Glomerular endothelial cell (primary cell): ENCODE measurements around the gene SLC22A13. TPM values are rescaled to one million over a fixed set of nuclear protein-coding genes. Genes with fewer than 3 reads are reported as not detected.
"Not testable (repeated sequence)": the region's sequence is repeated elsewhere in the genome, so short reads cannot be mapped to it uniquely, and the experiment has no call there.

Source experiments
- DNase-seq: peaks from one replicate; pipeline ENCODE4 v3.0.0-alpha.2; 2011; ENCODE audit warnings: low read depth, low spot score; ENCODE audit errors: extremely low read depth
- total RNA-seq: library from RNA; depleted of rRNA; stranded (reverse); fragments of >200 nt; gene quantifications from 2 replicates; pipeline ENCODE4 v1.2.3, GENCODE V29; 2015

Gene SLC22A13
- total RNA-seq, 1 donor from 2014 or later = not detected

DNA sequence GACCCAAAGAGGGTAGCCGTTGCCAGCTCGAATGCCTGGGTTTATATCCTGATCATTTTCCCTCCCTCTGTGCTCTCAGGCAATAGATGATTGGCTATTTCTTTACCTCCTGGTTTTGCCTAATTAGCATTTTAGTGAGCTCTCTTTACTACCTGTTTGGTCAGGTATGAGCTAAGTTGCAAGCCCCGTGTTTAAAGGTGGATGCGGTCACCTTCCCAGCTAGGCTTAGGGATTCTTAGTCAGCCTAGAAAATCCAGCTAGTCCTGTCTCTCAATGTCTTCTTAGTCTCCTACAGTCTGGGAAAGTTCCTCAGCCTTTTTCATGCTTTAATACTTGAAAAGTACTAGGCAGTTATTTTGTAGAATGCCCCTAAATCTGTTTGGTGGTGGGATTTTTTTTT lies 31.4 kb downstream of the SLC22A13 start:
- not testable (repeated sequence) for DNase-seq

DNA sequence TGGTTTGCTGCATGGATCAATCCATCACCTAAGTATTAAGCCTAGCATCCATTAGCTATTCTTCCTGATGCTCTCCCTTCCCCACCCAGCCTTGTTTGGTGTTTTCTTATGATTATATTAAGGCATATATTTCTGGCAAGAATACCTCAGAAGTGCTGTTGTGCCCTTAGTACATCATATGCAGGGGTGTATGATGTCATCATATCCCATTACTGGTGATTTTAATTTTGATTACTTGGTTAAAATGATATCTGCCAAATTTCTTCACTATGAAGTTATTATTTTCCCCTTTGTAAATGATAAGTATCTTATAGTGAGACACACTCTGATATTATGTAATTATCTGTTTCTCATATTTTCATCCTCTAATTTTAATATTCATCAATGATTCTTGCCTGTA lies 31.9 kb downstream of the SLC22A13 start:
- DNase-seq = no peak

DNA sequence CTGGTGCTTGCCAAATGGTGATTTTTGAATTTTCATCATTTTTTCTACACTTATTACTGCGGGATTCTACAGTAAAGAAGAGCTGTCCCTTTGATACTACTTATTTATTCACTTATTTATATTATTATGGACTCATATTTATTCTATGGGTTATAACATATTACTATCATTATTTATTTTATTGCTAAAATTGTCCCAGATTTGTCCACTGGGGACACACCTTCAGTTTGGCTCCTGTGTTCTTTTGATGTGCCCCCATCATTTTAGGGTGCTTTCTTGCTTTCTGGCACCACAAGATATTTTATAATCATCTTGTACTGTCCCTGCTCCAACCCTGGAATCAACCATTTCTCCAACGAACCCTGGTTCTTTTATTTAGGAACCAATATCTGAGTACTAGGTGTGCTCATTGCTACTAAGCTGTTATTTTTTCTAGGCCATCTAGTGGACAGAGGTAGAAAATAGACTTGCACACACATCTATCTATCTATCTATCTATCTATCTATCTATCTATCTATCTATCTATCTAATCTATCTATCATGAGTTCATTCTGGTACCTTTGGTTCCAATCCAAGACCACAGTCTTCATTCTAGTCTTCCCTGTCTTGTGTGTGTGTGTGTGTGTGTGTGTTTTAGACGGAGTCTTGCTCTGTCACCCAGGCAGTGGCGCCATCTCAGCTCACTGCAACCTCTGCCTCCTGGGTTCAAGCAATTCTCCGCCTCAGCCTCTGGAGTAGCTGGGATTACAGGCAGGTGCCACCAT lies 32.5 kb downstream of the SLC22A13 start:
- peak; percentile 3 for DNase-seq

GRCh38 chr3:38306941-38307340 lies 41.3 kb downstream of the SLC22A13 start:
- DNase-seq = no peak

DNA sequence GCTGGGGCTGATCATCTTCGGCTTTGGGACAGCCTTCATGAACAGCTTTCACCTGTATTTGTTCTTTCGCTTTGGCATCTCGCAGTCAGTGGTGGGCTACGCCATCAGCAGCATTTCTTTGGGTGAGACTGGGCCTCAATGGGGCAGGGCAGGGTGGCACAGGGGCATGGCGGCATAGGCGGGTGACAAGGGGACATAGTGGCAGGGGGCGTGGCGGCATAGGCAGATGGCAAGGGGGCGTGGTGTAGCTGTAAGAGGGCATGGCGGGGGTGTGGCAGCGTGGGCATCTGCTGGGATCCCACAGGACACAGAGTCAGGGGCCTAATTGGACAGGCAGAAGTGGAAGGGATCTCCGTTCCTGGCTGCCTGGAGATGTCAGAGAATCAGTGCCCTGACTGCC lies 42.0 kb downstream of the SLC22A13 start:
- no peak for DNase-seq

DNA sequence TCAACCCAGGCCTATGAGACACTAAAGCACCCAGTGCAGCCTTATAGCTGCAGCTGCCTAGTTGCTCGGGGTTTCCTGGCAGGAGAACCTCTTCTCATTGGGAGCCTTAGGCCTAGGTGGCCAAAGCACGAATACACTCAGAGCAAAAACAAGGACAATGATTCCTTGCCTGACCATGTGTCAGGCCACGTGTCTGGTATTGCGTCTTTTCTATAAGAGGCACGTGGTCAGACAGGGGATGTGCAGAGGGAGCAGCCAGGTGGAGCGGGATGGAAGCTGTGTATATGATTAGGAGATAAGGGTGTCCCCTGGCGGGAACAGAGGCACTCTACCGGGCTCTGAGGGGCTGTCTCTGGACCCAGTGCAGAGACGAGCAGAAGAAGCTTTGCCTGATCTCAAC lies 42.8 kb downstream of the SLC22A13 start:
- no peak for DNase-seq

DNA sequence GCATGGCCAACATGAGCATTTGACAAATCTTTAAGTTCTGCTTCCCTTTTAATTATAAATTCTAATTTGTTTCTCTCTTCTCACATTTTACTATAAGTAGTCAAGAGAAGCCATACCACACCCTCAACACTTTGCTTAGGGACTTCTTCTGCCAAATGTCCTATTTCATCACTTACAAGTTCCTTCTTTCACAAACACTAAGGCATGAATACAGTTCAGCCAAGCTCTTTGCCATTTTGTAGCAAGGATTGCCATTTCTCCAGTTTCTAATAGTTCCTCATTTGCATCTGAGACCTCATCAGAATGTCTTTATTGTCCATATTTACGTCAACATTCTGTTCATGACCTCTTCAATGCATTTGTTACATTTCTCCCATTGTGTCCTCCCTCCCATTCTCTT lies 45.9 kb downstream of the SLC22A13 start:
- no peak for DNase-seq

- DNase-seq = no peak
Observed at GRCh38 chr3:38311941-38312340, 46.3 kb downstream of the SLC22A13 start.

- DNase-seq = no peak
Observed at GRCh38 chr3:38312356-38312755, 46.7 kb downstream of the SLC22A13 start.

- DNase-seq = no peak
Observed at GRCh38 chr3:38313263-38313662, 47.7 kb downstream of the SLC22A13 start.

DNA sequence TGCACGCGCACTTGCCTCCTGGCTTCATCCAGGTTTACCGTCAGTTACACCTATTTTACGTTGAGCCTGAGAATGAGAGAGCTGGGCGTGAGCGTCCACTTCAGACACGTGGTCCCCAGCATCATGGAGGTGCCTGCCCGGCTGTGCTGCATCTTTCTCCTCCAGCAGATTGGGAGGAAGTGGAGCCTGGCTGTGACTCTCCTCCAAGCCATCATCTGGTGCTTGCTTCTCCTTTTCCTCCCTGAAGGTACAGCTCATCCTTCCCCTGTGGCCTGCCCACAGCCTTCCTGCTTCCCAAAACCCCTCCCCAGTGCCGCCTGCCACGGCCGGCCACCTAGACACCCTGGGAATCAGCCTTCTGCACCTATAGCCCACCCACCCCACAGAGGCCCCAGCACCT lies 48.1 kb downstream of the SLC22A13 start:
- DNase-seq = no peak

GRCh38 chr3:38314112-38314763 lies 48.6 kb downstream of the SLC22A13 start:
- no peak for DNase-seq

GRCh38 chr3:38314764-38315487 lies 49.3 kb downstream of the SLC22A13 start:
- no peak for DNase-seq

GRCh38 chr3:38315488-38316230 lies 50.0 kb downstream of the SLC22A13 start:
- no peak for DNase-seq

- no peak for DNase-seq
Observed at GRCh38 chr3:38316356-38317191, 51.0 kb downstream of the SLC22A13 start.

DNA sequence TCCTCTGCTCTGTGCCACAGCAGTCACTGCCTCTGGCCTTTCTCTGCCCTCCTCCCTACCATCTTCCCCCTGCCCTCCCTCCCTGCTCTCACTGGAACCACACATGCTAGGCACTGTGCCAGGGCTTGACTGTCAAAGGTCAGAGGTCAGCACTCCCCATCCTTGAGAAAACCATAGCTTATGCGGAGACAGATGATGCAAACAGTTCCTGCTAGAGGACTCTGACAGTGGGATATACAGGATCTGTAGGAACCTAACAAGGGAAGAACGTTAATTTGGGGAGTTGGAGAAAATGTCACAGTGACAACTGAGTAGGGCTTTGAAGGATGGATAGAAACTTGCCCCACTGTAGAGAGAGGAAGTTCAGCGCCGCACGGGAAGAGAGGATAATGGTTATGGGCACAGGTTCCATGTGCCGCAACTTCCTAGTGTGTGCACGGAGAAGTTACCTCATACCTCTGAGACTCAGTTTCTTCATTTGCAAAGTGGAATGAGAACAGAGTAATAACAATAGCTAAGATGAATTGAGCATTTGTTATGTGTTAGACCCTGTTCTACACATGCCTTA lies 51.7 kb downstream of the SLC22A13 start:
- DNase-seq = no peak

DNA sequence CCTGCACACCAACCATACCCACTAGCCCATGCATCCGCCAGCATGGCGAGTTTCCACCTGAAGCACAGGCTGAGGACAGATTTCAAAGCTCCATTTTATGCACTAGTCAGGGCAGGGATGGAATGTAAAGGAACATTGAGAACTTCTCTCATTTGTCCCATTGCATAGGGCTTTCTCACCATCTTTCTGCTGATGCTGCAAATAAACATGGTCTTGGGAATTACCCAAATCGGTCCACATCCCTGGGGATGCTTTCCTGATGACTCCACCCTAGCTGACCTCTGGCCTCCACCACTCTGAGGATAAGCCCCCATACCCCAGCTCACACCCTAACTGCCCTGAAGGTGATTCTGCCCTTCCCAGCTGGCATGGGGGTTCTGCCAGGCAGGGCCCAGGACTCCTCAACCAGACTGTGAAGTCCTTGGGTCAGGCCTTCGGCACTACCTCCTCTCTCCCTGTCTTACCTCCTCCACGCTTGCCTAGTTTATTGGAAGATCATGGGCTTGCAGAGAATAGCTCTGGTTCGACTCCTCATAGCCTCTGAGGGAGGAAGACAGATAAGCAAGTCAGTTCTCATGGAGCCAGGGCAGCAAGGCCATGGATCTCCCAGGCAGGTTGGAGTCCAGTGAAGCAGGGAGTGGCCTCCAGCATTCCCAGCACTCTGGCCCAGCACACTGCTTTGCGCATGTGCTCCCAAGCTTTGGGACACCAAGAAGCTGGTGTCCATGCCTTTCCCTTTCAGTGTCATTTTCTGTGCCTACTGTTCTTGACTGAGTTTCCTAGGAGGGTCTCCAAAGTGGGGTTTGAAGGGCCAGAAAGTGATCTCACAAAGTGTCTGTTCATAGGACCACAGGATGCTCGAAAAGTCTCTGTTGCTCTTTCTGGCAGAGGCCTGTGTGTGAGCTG lies 53.4 kb downstream of the SLC22A13 start:
- no peak for DNase-seq

DNA sequence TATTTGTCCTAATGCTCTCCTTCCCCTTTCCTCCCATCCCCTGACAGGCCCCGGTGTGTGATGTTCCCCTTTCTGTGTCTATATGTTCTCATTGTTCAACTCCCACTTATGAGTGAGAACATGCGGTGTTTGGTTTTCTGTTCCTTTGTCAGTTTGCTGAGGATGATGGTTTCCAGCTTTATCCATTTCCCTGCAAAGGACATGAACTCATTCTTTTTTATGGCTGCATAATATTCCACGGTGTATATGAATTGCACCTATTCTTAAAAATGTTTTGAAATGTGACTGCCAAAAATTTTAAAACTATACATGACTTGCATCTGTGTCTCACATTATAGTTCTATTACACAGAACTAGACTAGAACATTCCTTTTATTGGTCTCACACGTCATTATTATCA lies 55.0 kb downstream of the SLC22A13 start:
- not testable (repeated sequence) for DNase-seq

DNA sequence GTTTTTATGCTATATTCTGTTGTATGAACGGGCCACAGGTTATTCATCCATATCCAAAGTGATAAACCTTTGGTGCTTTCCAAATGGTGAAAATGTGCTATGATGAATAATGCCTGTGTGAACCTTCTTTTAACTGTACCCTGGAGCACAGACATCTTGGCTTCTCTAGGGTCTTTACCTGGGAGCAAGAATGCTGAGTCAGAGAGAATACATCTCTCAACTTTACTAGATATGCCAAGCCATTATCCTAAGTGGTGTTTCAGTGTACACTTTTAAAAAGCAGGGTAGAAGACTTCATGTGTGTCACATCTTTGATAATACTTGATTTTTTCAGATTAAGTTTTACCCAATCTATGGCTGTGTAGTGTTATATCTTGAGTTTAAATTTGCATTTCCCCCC lies 57.4 kb downstream of the SLC22A13 start:
- no peak for DNase-seq
